GM19025 (cell line): ENCODE results near the gene TRIM10.

Experiments
- ATAC-seq: cut with Tn5 transposase; IDR thresholded peaks from one replicate; pipeline ENCODE4 v1.9.1; 2021; ENCODE audit warnings: mild to moderate bottlenecking, low read depth, moderate library complexity; ENCODE audit not compliant: unreplicated experiment

The TRIM10 gene

GRCh38 chr6:30102414-30102969 lies 58.5 kb downstream of the TRIM10 start:
- no peak for ATAC-seq
